GM23338 (cell line): ENCODE results near the gene NUP160.
"Not testable (repeated sequence)": the region's sequence is repeated elsewhere in the genome, so short reads cannot be mapped to it uniquely, and the experiment has no call there.

Experiments used
- EZH2 ChIP-seq: fragments of 200-600 bp; sonication (generic); IDR thresholded peaks from one replicate; pipeline ENCODE4 v1.8.0; 2017; ENCODE audit warnings: antibody characterized with exemption, mild to moderate bottlenecking, low read depth; ENCODE audit not compliant: unreplicated experiment
- EZH2phosphoT487 ChIP-seq: fragments of 200-600 bp; sonication (generic); IDR thresholded peaks from one replicate; pipeline ENCODE4 v1.8.1; 2018; ENCODE audit warnings: antibody characterized with exemption; ENCODE audit not compliant: unreplicated experiment
- JUNB ChIP-seq: IDR thresholded peaks from one replicate; pipeline ENCODE4 v1.6.1; 2016; ENCODE audit warnings: antibody characterized with exemption; ENCODE audit not compliant: unreplicated experiment
- POLR2AphosphoS5 ChIP-seq: IDR thresholded peaks from 2 replicates; pipeline ENCODE4 v1.6.1; 2016; ENCODE audit warnings: antibody characterized with exemption, low read depth
- REST ChIP-seq: IDR thresholded peaks from one replicate; pipeline ENCODE4 v1.6.1; 2018; ENCODE audit warnings: antibody characterized with exemption; ENCODE audit not compliant: unreplicated experiment
- STAT1 ChIP-seq: IDR thresholded peaks from one replicate; pipeline ENCODE4 v1.6.1; 2016; ENCODE audit warnings: antibody characterized with exemption; ENCODE audit not compliant: unreplicated experiment
- ZNF331 ChIP-seq: fragments of 250-450 bp; sonication (Bioruptor Pico); IDR thresholded peaks from 2 replicates; pipeline ENCODE4 v1.5.0; 2020; ENCODE audit warnings: low read depth, mild to moderate bottlenecking, moderate library complexity
- TF ChIP-seq, protein P1 (sequence below), 2 experiments: fragments of 200-600 bp in 1 of 2; sonication (generic) in 1 of 2; conservative IDR thresholded peaks; 2 replicates each; pipeline versions ENCODE4 v1.5.1 to v1.6.1; 2016 to 2017; ENCODE audit warnings: antibody characterized with exemption in 2 of 2, low read depth in 2 of 2, mild to moderate bottlenecking in 2 of 2, moderate library complexity in 1 of 2
- TF ChIP-seq, protein P2 (sequence below): IDR thresholded peaks from 2 replicates; pipeline ENCODE4 v1.6.1; 2016; ENCODE audit warnings: antibody characterized with exemption

DNA sequence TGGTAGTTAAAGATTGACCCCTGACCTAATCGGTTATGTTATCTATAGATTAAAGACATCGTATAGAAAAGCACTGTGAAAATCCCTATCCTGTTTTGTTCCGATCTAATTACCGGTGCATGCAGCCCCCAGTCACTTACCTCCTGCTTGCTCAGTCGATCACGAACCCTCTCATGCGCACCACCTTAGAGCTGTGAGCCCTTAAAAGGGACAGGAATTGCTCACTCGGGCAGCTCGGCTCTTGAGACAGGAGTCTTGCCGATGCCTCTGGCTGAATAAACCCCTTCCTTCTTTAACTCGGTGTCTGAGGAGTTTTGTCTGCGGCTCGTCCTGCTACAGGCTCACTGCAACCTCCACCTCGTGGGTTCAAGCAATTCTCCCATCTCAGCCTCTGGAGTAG lies 78.6 kb downstream of the NUP160 start:
- TF ChIP-seq, protein P1, sequence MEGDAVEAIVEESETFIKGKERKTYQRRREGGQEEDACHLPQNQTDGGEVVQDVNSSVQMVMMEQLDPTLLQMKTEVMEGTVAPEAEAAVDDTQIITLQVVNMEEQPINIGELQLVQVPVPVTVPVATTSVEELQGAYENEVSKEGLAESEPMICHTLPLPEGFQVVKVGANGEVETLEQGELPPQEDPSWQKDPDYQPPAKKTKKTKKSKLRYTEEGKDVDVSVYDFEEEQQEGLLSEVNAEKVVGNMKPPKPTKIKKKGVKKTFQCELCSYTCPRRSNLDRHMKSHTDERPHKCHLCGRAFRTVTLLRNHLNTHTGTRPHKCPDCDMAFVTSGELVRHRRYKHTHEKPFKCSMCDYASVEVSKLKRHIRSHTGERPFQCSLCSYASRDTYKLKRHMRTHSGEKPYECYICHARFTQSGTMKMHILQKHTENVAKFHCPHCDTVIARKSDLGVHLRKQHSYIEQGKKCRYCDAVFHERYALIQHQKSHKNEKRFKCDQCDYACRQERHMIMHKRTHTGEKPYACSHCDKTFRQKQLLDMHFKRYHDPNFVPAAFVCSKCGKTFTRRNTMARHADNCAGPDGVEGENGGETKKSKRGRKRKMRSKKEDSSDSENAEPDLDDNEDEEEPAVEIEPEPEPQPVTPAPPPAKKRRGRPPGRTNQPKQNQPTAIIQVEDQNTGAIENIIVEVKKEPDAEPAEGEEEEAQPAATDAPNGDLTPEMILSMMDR (conservative IDR thresholded peaks at IDR 0.05; ENCODE audit: low read depth in 2 of 2) = not testable (repeated sequence)
- TF ChIP-seq POLR2AphosphoS5; EZH2; REST; EZH2phosphoT487; JUNB; STAT1; ZNF331 (CRISPR knock-in tag): not testable (repeated sequence)
- TF ChIP-seq, protein P2, sequence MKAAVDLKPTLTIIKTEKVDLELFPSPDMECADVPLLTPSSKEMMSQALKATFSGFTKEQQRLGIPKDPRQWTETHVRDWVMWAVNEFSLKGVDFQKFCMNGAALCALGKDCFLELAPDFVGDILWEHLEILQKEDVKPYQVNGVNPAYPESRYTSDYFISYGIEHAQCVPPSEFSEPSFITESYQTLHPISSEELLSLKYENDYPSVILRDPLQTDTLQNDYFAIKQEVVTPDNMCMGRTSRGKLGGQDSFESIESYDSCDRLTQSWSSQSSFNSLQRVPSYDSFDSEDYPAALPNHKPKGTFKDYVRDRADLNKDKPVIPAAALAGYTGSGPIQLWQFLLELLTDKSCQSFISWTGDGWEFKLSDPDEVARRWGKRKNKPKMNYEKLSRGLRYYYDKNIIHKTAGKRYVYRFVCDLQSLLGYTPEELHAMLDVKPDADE = not testable (repeated sequence)
